HEK293 (cell line): Measurements from ENCODE around the gene ECHDC1.

Experiments
- CTCF ChIA-PET: fragments of 350-600 bp; formaldehyde crosslinking; extraction: SDS; loops from one replicate; lab custom pipeline; 2021; ENCODE audit warnings: antibody characterized with exemption; lab: Yijun Ruan, JAX
- POLR2A ChIA-PET: fragments of 300-600 bp; formaldehyde crosslinking; extraction: SDS; loops from one replicate; lab custom pipeline; 2020; ENCODE audit warnings: antibody characterized with exemption, inconsistent platforms; lab: Yijun Ruan, JAX
- H3K27ac ChIP-seq: fragments of 200-500 bp; sonication (Bioruptor generic); 2 replicates; pipeline ENCODE4 v1.5.1; 2014; ENCODE audit warnings: low read depth, low read length, control low read depth, inconsistent platforms; ENCODE audit errors: extremely low read depth
- H3K36me3 ChIP-seq, 2 experiments: fragments of 200-500 bp in 1 of 2; sonication (Bioruptor generic) in 1 of 2; 1 replicate in 1 of 2; 2 replicates in 1 of 2; pipeline ENCODE4 v1.5.1; 2014 to 2017; ENCODE audit warnings: inconsistent platforms in 2 of 2, low read length in 2 of 2; ENCODE audit not compliant: control insufficient read depth in 2 of 2, insufficient read depth in 1 of 2
- H3K4me1 ChIP-seq: fragments of 200-500 bp; sonication (Bioruptor generic); 2 replicates; pipeline ENCODE4 v1.5.1; 2014; ENCODE audit warnings: mild to moderate bottlenecking, low read length, inconsistent platforms; ENCODE audit not compliant: control insufficient read depth, insufficient read depth
- H3K4me3 ChIP-seq: 2 replicates; pipeline ENCODE4 v1.5.1; 2011; ENCODE audit warnings: low read depth, mild to moderate bottlenecking, control low read depth, low read length, moderate library complexity
- H3K9me3 ChIP-seq: fragments of 200-500 bp; sonication (Bioruptor generic); 2 replicates; pipeline ENCODE4 v1.5.1; 2014; ENCODE audit warnings: low read depth, low read length, inconsistent platforms; ENCODE audit not compliant: control insufficient read depth, insufficient read depth
- GLIS1 ChIP-seq: fragments of 450-650 bp; formaldehyde crosslinking; IDR thresholded peaks from 2 replicates; pipeline ENCODE4 v1.5.1; 2016; ENCODE audit warnings: missing biosample characterization, missing genetic modification characterization
- HOXA7 ChIP-seq: sonication (generic); formaldehyde crosslinking; IDR thresholded peaks from 2 replicates; pipeline ENCODE4 v1.8.1; 2022; ENCODE audit warnings: missing genetic modification reagents, borderline replicate concordance
- PRDM1 ChIP-seq: fragments of 450-650 bp; formaldehyde crosslinking; IDR thresholded peaks from 2 replicates; pipeline ENCODE4; 2016; ENCODE audit warnings: missing biosample characterization, missing genetic modification characterization
- SP7 ChIP-seq: fragments of 450-650 bp; formaldehyde crosslinking; IDR thresholded peaks from 2 replicates; pipeline ENCODE4 v1.5.1; 2016; ENCODE audit warnings: missing biosample characterization, missing genetic modification characterization
- ZFP37 ChIP-seq: fragments of 450-650 bp; formaldehyde crosslinking; IDR thresholded peaks from 2 replicates; pipeline ENCODE4 v1.5.1; 2016; ENCODE audit warnings: missing biosample characterization, missing genetic modification characterization
- ZNF140 ChIP-seq: fragments of 450-650 bp; formaldehyde crosslinking; IDR thresholded peaks from 2 replicates; pipeline ENCODE4 v1.5.1; 2016; ENCODE audit warnings: missing biosample characterization, missing genetic modification characterization
- ZNF211 ChIP-seq: fragments of 450-650 bp; formaldehyde crosslinking; IDR thresholded peaks from 2 replicates; pipeline ENCODE4 v1.5.1; 2016; ENCODE audit warnings: low read depth, missing biosample characterization, missing genetic modification characterization
- ZNF280C ChIP-seq: fragments of 450-650 bp; formaldehyde crosslinking; IDR thresholded peaks from 2 replicates; pipeline ENCODE4 v1.5.1; 2016; ENCODE audit warnings: missing biosample characterization, missing genetic modification characterization
- ZNF341 ChIP-seq: fragments of 450-650 bp; formaldehyde crosslinking; IDR thresholded peaks from 2 replicates; pipeline ENCODE4; 2016; ENCODE audit warnings: low read depth, missing biosample characterization, missing genetic modification characterization
- ZNF366 ChIP-seq: fragments of 450-650 bp; formaldehyde crosslinking; conservative IDR thresholded peaks from 2 replicates; pipeline ENCODE4 v1.5.1; 2016; ENCODE audit warnings: missing biosample characterization, missing genetic modification characterization
- ZNF473 ChIP-seq: fragments of 450-650 bp; formaldehyde crosslinking; IDR thresholded peaks from 2 replicates; pipeline ENCODE4 v1.5.1; 2017; ENCODE audit warnings: missing biosample characterization, missing genetic modification characterization
- ZNF501 ChIP-seq: fragments of 450-650 bp; formaldehyde crosslinking; IDR thresholded peaks from 2 replicates; pipeline ENCODE4 v1.5.1; 2016; ENCODE audit warnings: missing biosample characterization, missing genetic modification characterization
- ZNF580 ChIP-seq: fragments of 450-650 bp; formaldehyde crosslinking; IDR thresholded peaks from 2 replicates; pipeline ENCODE4 v1.5.1; 2016; ENCODE audit warnings: missing biosample characterization, missing genetic modification characterization
- ZNF623 ChIP-seq: fragments of 450-650 bp; formaldehyde crosslinking; IDR thresholded peaks from 2 replicates; pipeline ENCODE4 v1.5.1; 2016; ENCODE audit warnings: missing biosample characterization, missing genetic modification characterization
- ZNF670 ChIP-seq: fragments of 450-650 bp; formaldehyde crosslinking; IDR thresholded peaks from 2 replicates; pipeline ENCODE4 v1.5.1; 2016; ENCODE audit warnings: missing biosample characterization, missing genetic modification characterization, low read depth
- ZNF777 ChIP-seq: fragments of 450-650 bp; formaldehyde crosslinking; IDR thresholded peaks from 2 replicates; pipeline ENCODE4 v1.5.1; 2017; ENCODE audit warnings: missing biosample characterization, missing genetic modification characterization, borderline replicate concordance
- ZNF843 ChIP-seq: fragments of 450-650 bp; formaldehyde crosslinking; IDR thresholded peaks from 2 replicates; pipeline ENCODE4 v1.5.1; 2016; ENCODE audit warnings: missing biosample characterization, missing genetic modification characterization
- TF ChIP-seq, protein P1 (sequence below): fragments of 450-650 bp; formaldehyde crosslinking; IDR thresholded peaks from 2 replicates; pipeline ENCODE4 v1.5.1; 2016; ENCODE audit warnings: missing biosample characterization, missing genetic modification characterization, low read depth
- TF ChIP-seq, protein P2 (sequence below): fragments of 450-650 bp; formaldehyde crosslinking; IDR thresholded peaks from 2 replicates; pipeline ENCODE4 v1.5.1; 2016; ENCODE audit warnings: missing biosample characterization, missing genetic modification characterization
- TF ChIP-seq, protein P3 (sequence below): fragments of 450-650 bp; formaldehyde crosslinking; IDR thresholded peaks from 2 replicates; pipeline ENCODE4 v1.5.1; 2017; ENCODE audit warnings: missing biosample characterization, missing genetic modification characterization

ECHDC1 gene

DNA sequence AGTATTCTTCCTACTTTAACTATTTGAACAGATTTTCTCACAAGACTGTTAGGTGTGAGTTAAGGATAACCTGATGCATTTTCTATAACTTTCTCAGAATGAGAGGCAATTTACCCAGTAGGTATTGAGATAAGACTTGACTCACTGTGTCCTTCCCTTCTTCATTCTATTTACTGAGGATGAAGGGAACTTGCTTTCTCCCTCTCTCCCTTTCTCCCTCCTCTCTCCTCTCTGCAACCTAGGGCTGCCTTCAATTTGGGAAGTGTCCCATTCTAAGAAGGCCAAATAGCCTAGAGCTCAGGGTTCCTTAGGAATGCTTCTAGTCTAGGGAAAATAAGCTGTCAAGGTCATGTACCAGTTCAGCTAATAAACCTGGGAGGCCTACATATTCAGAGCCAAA, 3.2 kb downstream of the ECHDC1 start:
- TF ChIP-seq ZNF501 (tag by site-specific recombination) (no peak), ZNF623 (tag by site-specific recombination) (no peak), ZNF140 (no peak), PRDM1 (tag by site-specific recombination) (peak; percentile 92), ZNF366 (tag by site-specific recombination) (0 out of 2 replicates have a peak, but pooled peaks have one; percentile 42)
- TF ChIP-seq, protein P1, sequence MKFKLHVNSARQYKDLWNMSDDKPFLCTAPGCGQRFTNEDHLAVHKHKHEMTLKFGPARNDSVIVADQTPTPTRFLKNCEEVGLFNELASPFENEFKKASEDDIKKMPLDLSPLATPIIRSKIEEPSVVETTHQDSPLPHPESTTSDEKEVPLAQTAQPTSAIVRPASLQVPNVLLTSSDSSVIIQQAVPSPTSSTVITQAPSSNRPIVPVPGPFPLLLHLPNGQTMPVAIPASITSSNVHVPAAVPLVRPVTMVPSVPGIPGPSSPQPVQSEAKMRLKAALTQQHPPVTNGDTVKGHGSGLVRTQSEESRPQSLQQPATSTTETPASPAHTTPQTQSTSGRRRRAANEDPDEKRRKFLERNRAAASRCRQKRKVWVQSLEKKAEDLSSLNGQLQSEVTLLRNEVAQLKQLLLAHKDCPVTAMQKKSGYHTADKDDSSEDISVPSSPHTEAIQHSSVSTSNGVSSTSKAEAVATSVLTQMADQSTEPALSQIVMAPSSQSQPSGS (tag by site-specific recombination): no peak
- TF ChIP-seq, all 188 proteins: peak for 2
- no peak overlapping the region for H3K27ac ChIP-seq
- H3K4me3 ChIP-seq: no peak overlapping the region
- peaks cover 29% of the 10 kb centered on the region for H3K4me1 ChIP-seq
- H3K9me3 ChIP-seq: no peaks in the 10 kb centered on the region
- ChIA-PET POLR2A (interaction anchor here (1.6 kb wide), 1 partner anchor 80 kb away, joined by 5 read pairs; no protein-coding TSS in a partner anchor), CTCF (interaction anchor here (0.6 kb wide), 1 partner anchor 81 kb away, joined by 4 read pairs; no protein-coding TSS in a partner anchor)
- H3K36me3 ChIP-seq: no peaks in the 10 kb centered on the region

DNA sequence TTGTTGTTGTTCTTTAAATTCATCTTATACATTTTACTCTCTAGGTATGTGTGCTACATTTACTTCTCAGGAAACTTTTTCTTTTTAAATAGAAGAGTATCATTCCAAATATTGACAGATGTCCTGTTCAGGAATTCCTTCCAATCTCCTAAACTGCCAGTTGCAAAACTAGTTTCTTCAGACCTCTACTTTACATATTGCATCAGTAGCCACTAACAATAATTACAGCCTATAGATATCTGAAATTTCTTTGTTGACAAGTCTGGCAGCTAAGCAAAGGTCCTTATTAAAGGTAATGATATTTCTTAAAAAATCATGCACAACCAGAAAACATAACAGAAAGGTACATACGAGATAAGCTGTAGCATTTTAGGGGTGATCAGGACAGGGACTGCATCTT, 4.5 kb downstream of the ECHDC1 start:
- Histone ChIP-seq H3K9me3 (no peaks in the 10 kb centered on the region), H3K27ac (no peak overlapping the region)
- TF ChIP-seq ZFP37 (tag by site-specific recombination) (no peak), HOXA7 (no peak), ZNF473 (tag by site-specific recombination) (no peak), ZNF580 (no peak), ZNF670 (tag by site-specific recombination) (no peak), ZNF843 (tag by site-specific recombination) (no peak), ZNF341 (tag by site-specific recombination) (no peak), SP7 (tag by site-specific recombination) (peak; percentile 67; the same call in 1 of the 2 replicates), ZNF211 (tag by site-specific recombination) (no peak), ZNF280C (tag by site-specific recombination) (no peak), GLIS1 (no peak), ZNF777 (tag by site-specific recombination) (no peak)
- TF ChIP-seq, protein P2, sequence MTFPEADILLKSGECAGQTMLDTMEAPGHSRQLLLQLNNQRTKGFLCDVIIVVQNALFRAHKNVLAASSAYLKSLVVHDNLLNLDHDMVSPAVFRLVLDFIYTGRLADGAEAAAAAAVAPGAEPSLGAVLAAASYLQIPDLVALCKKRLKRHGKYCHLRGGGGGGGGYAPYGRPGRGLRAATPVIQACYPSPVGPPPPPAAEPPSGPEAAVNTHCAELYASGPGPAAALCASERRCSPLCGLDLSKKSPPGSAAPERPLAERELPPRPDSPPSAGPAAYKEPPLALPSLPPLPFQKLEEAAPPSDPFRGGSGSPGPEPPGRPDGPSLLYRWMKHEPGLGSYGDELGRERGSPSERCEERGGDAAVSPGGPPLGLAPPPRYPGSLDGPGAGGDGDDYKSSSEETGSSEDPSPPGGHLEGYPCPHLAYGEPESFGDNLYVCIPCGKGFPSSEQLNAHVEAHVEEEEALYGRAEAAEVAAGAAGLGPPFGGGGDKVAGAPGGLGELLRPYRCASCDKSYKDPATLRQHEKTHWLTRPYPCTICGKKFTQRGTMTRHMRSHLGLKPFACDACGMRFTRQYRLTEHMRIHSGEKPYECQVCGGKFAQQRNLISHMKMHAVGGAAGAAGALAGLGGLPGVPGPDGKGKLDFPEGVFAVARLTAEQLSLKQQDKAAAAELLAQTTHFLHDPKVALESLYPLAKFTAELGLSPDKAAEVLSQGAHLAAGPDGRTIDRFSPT (tag by site-specific recombination): no peak
- TF ChIP-seq, protein P3, sequence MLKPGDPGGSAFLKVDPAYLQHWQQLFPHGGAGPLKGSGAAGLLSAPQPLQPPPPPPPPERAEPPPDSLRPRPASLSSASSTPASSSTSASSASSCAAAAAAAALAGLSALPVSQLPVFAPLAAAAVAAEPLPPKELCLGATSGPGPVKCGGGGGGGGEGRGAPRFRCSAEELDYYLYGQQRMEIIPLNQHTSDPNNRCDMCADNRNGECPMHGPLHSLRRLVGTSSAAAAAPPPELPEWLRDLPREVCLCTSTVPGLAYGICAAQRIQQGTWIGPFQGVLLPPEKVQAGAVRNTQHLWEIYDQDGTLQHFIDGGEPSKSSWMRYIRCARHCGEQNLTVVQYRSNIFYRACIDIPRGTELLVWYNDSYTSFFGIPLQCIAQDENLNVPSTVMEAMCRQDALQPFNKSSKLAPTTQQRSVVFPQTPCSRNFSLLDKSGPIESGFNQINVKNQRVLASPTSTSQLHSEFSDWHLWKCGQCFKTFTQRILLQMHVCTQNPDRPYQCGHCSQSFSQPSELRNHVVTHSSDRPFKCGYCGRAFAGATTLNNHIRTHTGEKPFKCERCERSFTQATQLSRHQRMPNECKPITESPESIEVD (tag by site-specific recombination): 0 out of 2 replicates have a peak, but pooled peaks have one; percentile 30
- TF ChIP-seq, all 188 proteins: peak for 2
- Histone ChIP-seq H3K36me3 (no peaks in the 10 kb centered on the region), H3K4me3 (no peak overlapping the region), H3K4me1 (peaks cover 29% of the 10 kb centered on the region)
- POLR2A ChIA-PET: no interaction called here
- CTCF ChIA-PET: interaction anchor here (0.9 to 1.4 kb wide), 2 partner anchors 39 to 178 kb away, joined by 4 read pairs; no protein-coding TSS in a partner anchor
